ENCODE data around the gene SLC16A8. TPM values are rescaled to one million over a fixed set of nuclear protein-coding genes. Genes with fewer than 3 reads are reported as not detected.

SLC16A8 gene
- total RNA-seq, 1 donor from 2014 or later: 3.1 TPM

DNA sequence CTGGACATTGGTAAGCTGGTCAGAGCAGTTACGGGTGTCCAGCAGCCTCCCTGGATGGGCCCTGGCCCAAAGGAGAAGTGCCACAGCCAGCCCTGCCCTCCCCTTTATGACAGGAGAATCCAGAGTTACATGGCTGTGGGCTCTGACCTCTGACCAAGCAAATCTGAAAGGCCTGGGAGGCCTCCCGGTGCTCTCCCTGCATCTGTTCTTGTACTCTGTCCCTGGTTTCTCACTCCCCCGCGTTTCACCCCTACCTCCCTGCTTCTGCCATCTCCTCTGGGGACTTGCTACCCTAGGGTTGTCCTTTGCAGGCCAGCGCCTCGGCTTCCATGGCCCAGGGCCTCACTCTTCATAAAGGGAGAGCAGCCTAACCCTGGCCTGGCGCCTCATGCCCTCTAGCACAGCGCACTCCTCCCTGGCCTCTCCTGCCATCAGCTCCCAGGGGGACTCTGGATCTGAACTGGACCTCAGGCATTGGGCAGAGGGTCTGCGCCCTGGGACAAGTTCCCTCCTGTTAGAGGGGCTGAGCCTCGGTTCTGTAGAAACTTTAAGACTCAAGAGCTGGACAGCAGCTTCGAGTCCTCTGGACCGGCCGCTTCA is 16.1 kb downstream of the SLC16A8 start:
- Histone ChIP-seq H3K9me3 (ENCODE audit: low read depth) (no peaks in the 10 kb centered on the region), H3K27ac (no peak overlapping the region), H3K4me1 (no peaks in the 10 kb centered on the region), H3K4me2 (no peak overlapping the region), H4K20me1 (ENCODE audit: low read depth) (no peaks in the 10 kb centered on the region), H3K36me3 (no peaks in the 10 kb centered on the region), H3K27me3 (no peaks in the 10 kb centered on the region), H3K4me3 (no peak overlapping the region), H3F3A (ENCODE audit: low read depth) (no peaks in the 10 kb centered on the region), H3K79me2 (ENCODE audit: low read depth) (no peaks in the 10 kb centered on the region), H3K9ac (no peak overlapping the region), H2AFZ (replicated peaks) (no peak overlapping the region)
- Mint-ChIP-seq H3K4me1 (peaks cover 22% of the 10 kb centered on the region), H3K9me3 (no peaks in the 10 kb centered on the region), H3K27ac (no peak overlapping the region), H3K4me3 (no peak overlapping the region), H3K36me3 (no peaks in the 10 kb centered on the region), H3K27me3 (ENCODE audit: insufficient read depth, low read depth) (peaks cover 3% of the 10 kb centered on the region)
- no peak for DNase-seq (ENCODE audit: low spot score)
- TF ChIP-seq, protein P1, sequence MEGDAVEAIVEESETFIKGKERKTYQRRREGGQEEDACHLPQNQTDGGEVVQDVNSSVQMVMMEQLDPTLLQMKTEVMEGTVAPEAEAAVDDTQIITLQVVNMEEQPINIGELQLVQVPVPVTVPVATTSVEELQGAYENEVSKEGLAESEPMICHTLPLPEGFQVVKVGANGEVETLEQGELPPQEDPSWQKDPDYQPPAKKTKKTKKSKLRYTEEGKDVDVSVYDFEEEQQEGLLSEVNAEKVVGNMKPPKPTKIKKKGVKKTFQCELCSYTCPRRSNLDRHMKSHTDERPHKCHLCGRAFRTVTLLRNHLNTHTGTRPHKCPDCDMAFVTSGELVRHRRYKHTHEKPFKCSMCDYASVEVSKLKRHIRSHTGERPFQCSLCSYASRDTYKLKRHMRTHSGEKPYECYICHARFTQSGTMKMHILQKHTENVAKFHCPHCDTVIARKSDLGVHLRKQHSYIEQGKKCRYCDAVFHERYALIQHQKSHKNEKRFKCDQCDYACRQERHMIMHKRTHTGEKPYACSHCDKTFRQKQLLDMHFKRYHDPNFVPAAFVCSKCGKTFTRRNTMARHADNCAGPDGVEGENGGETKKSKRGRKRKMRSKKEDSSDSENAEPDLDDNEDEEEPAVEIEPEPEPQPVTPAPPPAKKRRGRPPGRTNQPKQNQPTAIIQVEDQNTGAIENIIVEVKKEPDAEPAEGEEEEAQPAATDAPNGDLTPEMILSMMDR (IDR thresholded peaks at IDR 0.05): no peak

DNA sequence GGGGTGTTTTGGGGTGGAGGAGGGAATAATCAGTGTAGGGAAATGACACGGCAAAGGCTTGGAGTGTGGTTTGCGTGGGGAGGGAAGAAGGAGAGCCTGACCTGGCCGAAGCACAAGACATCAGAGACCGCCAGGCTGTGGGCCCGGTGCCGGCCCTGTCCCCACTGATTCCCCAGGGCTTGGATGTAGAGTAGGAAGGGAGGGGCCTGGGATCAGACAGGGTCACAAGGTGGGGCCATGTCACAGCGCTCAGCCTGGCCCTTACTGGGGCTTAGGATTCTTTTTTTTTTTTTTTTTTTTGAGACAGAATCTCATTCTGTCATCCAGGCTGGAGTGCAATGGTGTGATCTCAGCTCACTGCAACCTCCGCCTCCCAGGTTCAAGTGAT is 17.0 kb downstream of the SLC16A8 start:
- TF ChIP-seq EZH2 (IDR thresholded peaks at IDR 0.05): no peak
- Histone ChIP-seq H3K9me3 (ENCODE audit: low read depth) (no peaks in the 10 kb centered on the region), H3K4me2 (no peak overlapping the region), H3K36me3 (no peaks in the 10 kb centered on the region), H3K27ac (no peak overlapping the region), H3K4me3 (no peak overlapping the region), H3K27me3 (no peaks in the 10 kb centered on the region), H3F3A (ENCODE audit: low read depth) (no peaks in the 10 kb centered on the region), H4K20me1 (ENCODE audit: low read depth) (no peaks in the 10 kb centered on the region), H3K4me1 (no peaks in the 10 kb centered on the region), H3K9ac (no peak overlapping the region), H3K79me2 (ENCODE audit: low read depth) (no peaks in the 10 kb centered on the region), H2AFZ (replicated peaks) (no peak overlapping the region)
- Mint-ChIP-seq H3K27ac (no peak overlapping the region), H3K4me1 (peaks cover 22% of the 10 kb centered on the region), H3K36me3 (peaks cover 1% of the 10 kb centered on the region), H3K27me3 (ENCODE audit: insufficient read depth, low read depth) (no peaks in the 10 kb centered on the region), H3K9me3 (no peaks in the 10 kb centered on the region), H3K4me3 (no peak overlapping the region)
- DNase-seq (ENCODE audit: low spot score): no peak

DNA sequence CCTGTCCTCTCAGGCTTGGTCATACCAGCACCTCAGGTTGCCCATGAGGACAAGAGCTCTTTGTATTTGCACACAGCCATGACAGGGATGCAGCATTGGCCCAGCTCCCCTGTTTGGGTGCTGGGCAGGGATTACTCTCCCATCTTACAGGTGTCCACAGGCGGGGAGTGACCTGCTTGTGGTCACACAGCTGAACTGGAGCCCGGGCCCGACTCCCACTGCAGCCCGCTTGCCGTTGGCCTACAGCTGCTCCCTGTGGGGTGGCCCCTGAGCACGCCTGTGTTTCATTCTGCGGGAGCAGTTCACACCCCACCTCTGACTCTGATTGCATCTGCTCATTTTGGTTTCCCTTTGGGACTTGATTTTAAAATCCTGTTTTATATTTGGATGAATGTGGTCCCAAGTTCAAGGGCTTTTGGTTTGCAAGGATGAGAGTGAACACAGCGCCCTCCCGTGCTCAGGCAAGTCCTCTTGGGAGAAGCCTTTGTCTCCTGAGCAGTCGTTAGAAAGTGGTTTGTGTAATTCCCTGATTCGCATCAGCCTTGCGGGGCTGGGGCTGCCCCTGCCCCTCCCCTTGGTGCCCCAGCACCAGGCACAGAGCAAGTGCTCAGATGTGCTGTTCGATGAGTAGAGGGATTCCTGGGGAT is 17.5 kb downstream of the SLC16A8 start:
- Mint-ChIP-seq H3K27me3 (ENCODE audit: insufficient read depth, low read depth) (no peaks in the 10 kb centered on the region), H3K9me3 (no peaks in the 10 kb centered on the region), H3K36me3 (peaks cover 3% of the 10 kb centered on the region), H3K4me1 (peaks cover 22% of the 10 kb centered on the region), H3K27ac (no peak overlapping the region), H3K4me3 (no peak overlapping the region)
- Histone ChIP-seq H3K4me2 (no peak overlapping the region), H2AFZ (replicated peaks) (no peak overlapping the region), H3K36me3 (no peaks in the 10 kb centered on the region), H4K20me1 (ENCODE audit: low read depth) (no peaks in the 10 kb centered on the region), H3K79me2 (ENCODE audit: low read depth) (no peaks in the 10 kb centered on the region), H3K27me3 (no peaks in the 10 kb centered on the region), H3K4me3 (no peak overlapping the region), H3K4me1 (no peaks in the 10 kb centered on the region), H3K27ac (no peak overlapping the region), H3F3A (ENCODE audit: low read depth) (no peaks in the 10 kb centered on the region), H3K9ac (no peak overlapping the region), H3K9me3 (ENCODE audit: low read depth) (no peaks in the 10 kb centered on the region)
- TF ChIP-seq, protein P1 (IDR thresholded peaks at IDR 0.05): no peak
- TF ChIP-seq EZH2phosphoT487 (IDR thresholded peaks at IDR 0.05) (no peak), EZH2 (IDR thresholded peaks at IDR 0.05) (no peak)
- DNase-seq (ENCODE audit: low spot score): no peak

DNA sequence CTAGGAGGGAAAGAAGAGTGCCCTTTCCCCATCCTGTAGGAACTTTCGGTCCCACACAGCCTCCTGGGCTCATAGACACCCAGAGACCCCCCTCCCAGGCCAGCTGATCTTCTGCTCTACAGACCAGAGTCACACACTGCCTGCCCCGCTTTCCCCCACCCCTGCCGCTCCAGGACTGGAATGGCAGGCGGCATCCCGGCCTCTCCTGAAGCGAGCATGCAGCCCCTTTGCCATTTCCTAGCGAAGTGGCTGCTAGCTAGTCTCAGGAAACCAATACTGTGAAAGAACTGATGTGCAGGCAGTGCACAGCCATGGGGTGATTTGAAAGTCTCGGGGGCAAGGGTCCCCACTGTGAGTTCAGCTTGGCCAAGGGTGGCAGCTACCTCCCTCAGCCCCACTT is 18.4 kb downstream of the SLC16A8 start:
- no peaks in the 10 kb centered on the region for H4K20me1 ChIP-seq (ENCODE audit: low read depth)
- H3K9ac ChIP-seq: no peak overlapping the region
- H3K36me3 ChIP-seq: no peaks in the 10 kb centered on the region
- H3K9me3 ChIP-seq (ENCODE audit: low read depth): no peaks in the 10 kb centered on the region
- H2AFZ ChIP-seq (replicated peaks): no peak overlapping the region
- peaks cover 3% of the 10 kb centered on the region for H3K36me3 Mint-ChIP-seq
- TF ChIP-seq, protein P1 (IDR thresholded peaks at IDR 0.05): no peak
- TF ChIP-seq EZH2 (IDR thresholded peaks at IDR 0.05) (no peak), EZH2phosphoT487 (IDR thresholded peaks at IDR 0.05) (no peak)
- peaks cover 17% of the 10 kb centered on the region for H3K4me1 Mint-ChIP-seq
- H3K27me3 ChIP-seq: no peaks in the 10 kb centered on the region
- H3K4me1 ChIP-seq: no peaks in the 10 kb centered on the region
- no peak overlapping the region for H3K27ac Mint-ChIP-seq
- H3K4me3 Mint-ChIP-seq: no peak overlapping the region
- H3K4me3 ChIP-seq: no peak overlapping the region
- no peak overlapping the region for H3K4me2 ChIP-seq
- no peaks in the 10 kb centered on the region for H3K9me3 Mint-ChIP-seq
- no peaks in the 10 kb centered on the region for H3K79me2 ChIP-seq (ENCODE audit: low read depth)
- DNase-seq (ENCODE audit: low spot score): no peak
- H3F3A ChIP-seq (ENCODE audit: low read depth): no peaks in the 10 kb centered on the region
- H3K27me3 Mint-ChIP-seq (ENCODE audit: insufficient read depth, low read depth): no peaks in the 10 kb centered on the region
- H3K27ac ChIP-seq: no peak overlapping the region
